Measurements from ENCODE around the gene PRKAG2.

PRKAG2 gene

GRCh38 chr7:151801291-151801690 is 75.6 kb downstream of the PRKAG2 start:
- TF ChIP-seq CTCF (IDR thresholded peaks at IDR 0.05), result no peak

- TF ChIP-seq CTCF (IDR thresholded peaks at IDR 0.05), result no peak
These were observed 76.1 kb downstream of the PRKAG2 start for GRCh38 chr7:151800861-151801260.

- no peak for TF ChIP-seq CTCF (IDR thresholded peaks at IDR 0.05)
These were observed 76.5 kb downstream of the PRKAG2 start for GRCh38 chr7:151800391-151800790.

GRCh38 chr7:151799506-151799905 is 77.4 kb downstream of the PRKAG2 start:
- no peak for TF ChIP-seq CTCF (IDR thresholded peaks at IDR 0.05)

- no peak for TF ChIP-seq CTCF (IDR thresholded peaks at IDR 0.05)
These were observed 78.0 kb downstream of the PRKAG2 start for GRCh38 chr7:151798851-151799448.

- no peak for TF ChIP-seq CTCF (IDR thresholded peaks at IDR 0.05)
These were observed 79.9 kb downstream of the PRKAG2 start for GRCh38 chr7:151796871-151797537.

- no peak for TF ChIP-seq CTCF (IDR thresholded peaks at IDR 0.05)
These were observed 80.6 kb downstream of the PRKAG2 start for GRCh38 chr7:151796091-151796870.

Data from LNCAP (cell line).